ENCODE measurements around the gene SLC5A10.

GRCh38 chr17:18920911-18921441, 31.0 kb upstream of the SLC5A10 start:
- TF ChIP-seq CTCF (IDR thresholded peaks at IDR 0.05 in 8 of 11, conservative IDR thresholded peaks at IDR 0.05 in 3 of 11) (no peak), POLR2A (IDR thresholded peaks at IDR 0.05) (no peak), POLR2AphosphoS5 (IDR thresholded peaks at IDR 0.05) (no peak)
